Measurements from ENCODE around the gene ZNF205. TPM values are rescaled to one million over a fixed set of nuclear protein-coding genes. Genes with fewer than 3 reads are reported as not detected.

The ZNF205 gene
- total and polyA plus RNA-seq, 10 of the 15 experiments (the other 5 are each of a cell fraction or from before 2014, with no cell fraction given): 0.26 to 1.5 (median 0.78) TPM; not detected in 2

Small RNA genes within 50 kb of the gene (small RNA-seq; reads per million reads assigned to genes)
- 0.12 reads per million for gene RNU1-22P

Other genes starting within 250 kb of the ZNF205 start
Only the 7 nearest of the 22 such genes appear.
- 21.6 and 28.5 TPM in 2 replicates for gene THOC6, start 88.6 kb upstream of the ZNF205 start, total RNA-seq (2014; rRNA removed)
- gene THOC6, start 88.6 kb upstream of the ZNF205 start, total RNA-seq (2014; rRNA removed; fragmentation: Illumina TruSeq; extraction: Trizol): 15.1 and 15.9 TPM in 2 replicates
- 31.6 and 33.1 TPM in 2 replicates for gene THOC6, start 88.6 kb upstream of the ZNF205 start, total RNA-seq (2021)
- gene THOC6, start 88.6 kb upstream of the ZNF205 start, polyA plus RNA-seq (2011; rRNA removed): 15.5 and 27.3 TPM in 2 replicates
- 4.8 and 14.3 TPM in 2 replicates for gene THOC6, start 88.6 kb upstream of the ZNF205 start, polyA plus RNA-seq (2014; fragmentation: Illumina TruSeq; extraction: Trizol)
- 1 to 10 TPM; 1.0 to 2.4 TPM for gene THOC6, start 88.6 kb upstream of the ZNF205 start, polyA plus RNA-seq (2014; fragmentation: Nextera tagmentation; extraction: Ambion mirVana)
- gene THOC6, start 88.6 kb upstream of the ZNF205 start, polyA plus RNA-seq (2014; rRNA removed): 31.7 and 35.2 TPM in 2 replicates
- 10 to 100 TPM; 53.7 to 54.4 TPM for gene THOC6, start 88.6 kb upstream of the ZNF205 start, polyA plus RNA-seq (2016; fragmentation: Nextera tagmentation; extraction: Ambion mirVana)
- not detected in 2 replicates for gene BICDL2, start 75.6 kb upstream of the ZNF205 start, total RNA-seq (2014; rRNA removed)
- gene BICDL2, start 75.6 kb upstream of the ZNF205 start, total RNA-seq (2014; rRNA removed; fragmentation: Illumina TruSeq; extraction: Trizol): not detected in 2 replicates
- not detected in 2 replicates for gene BICDL2, start 75.6 kb upstream of the ZNF205 start, total RNA-seq (2021)
- not detected in 2 replicates for gene BICDL2, start 75.6 kb upstream of the ZNF205 start, polyA plus RNA-seq (2011; rRNA removed)
- gene BICDL2, start 75.6 kb upstream of the ZNF205 start, polyA plus RNA-seq (2014; fragmentation: Illumina TruSeq; extraction: Trizol): not detected in 2 replicates
- not detected for gene BICDL2, start 75.6 kb upstream of the ZNF205 start, polyA plus RNA-seq (2014; fragmentation: Nextera tagmentation; extraction: Ambion mirVana)
- gene BICDL2, start 75.6 kb upstream of the ZNF205 start, polyA plus RNA-seq (2014; rRNA removed): not detected in 2 replicates
- not detected for gene BICDL2, start 75.6 kb upstream of the ZNF205 start, polyA plus RNA-seq (2016; fragmentation: Nextera tagmentation; extraction: Ambion mirVana)
- 0.11 and 0.33 TPM in 2 replicates for gene MMP25, start 66.0 kb upstream of the ZNF205 start, total RNA-seq (2014; rRNA removed)
- gene MMP25, start 66.0 kb upstream of the ZNF205 start, total RNA-seq (2014; rRNA removed; fragmentation: Illumina TruSeq; extraction: Trizol): 0.18 and 0.31 TPM in 2 replicates
- 0.31 and 0.35 TPM in 2 replicates for gene MMP25, start 66.0 kb upstream of the ZNF205 start, total RNA-seq (2021)
- gene MMP25, start 66.0 kb upstream of the ZNF205 start, polyA plus RNA-seq (2011; rRNA removed): 0.01 and 0.03 TPM in 2 replicates
- 0.06 TPM in 1 of 2 replicates, not detected in the other for gene MMP25, start 66.0 kb upstream of the ZNF205 start, polyA plus RNA-seq (2014; fragmentation: Illumina TruSeq; extraction: Trizol)
- under 1 TPM in 1 of 2 experiments, not detected in 1; 0.04 TPM for gene MMP25, start 66.0 kb upstream of the ZNF205 start, polyA plus RNA-seq (2014; fragmentation: Nextera tagmentation; extraction: Ambion mirVana)
- gene MMP25, start 66.0 kb upstream of the ZNF205 start, polyA plus RNA-seq (2014; rRNA removed): 0.35 and 0.39 TPM in 2 replicates
- gene MMP25, start 66.0 kb upstream of the ZNF205 start, polyA plus RNA-seq (2016; fragmentation: Nextera tagmentation; extraction: Ambion mirVana): under 1 TPM; 0.13 to 0.36 TPM
- gene IL32, start 46.9 kb upstream of the ZNF205 start, total RNA-seq (2014; rRNA removed): 61.5 and 70.0 TPM in 2 replicates
- gene IL32, start 46.9 kb upstream of the ZNF205 start, total RNA-seq (2014; rRNA removed; fragmentation: Illumina TruSeq; extraction: Trizol): 25.8 and 27.0 TPM in 2 replicates
- 69.5 and 72.6 TPM in 2 replicates for gene IL32, start 46.9 kb upstream of the ZNF205 start, total RNA-seq (2021)
- gene IL32, start 46.9 kb upstream of the ZNF205 start, polyA plus RNA-seq (2011; rRNA removed): 92.5 and 122 TPM in 2 replicates
- gene IL32, start 46.9 kb upstream of the ZNF205 start, polyA plus RNA-seq (2014; fragmentation: Illumina TruSeq; extraction: Trizol): 30.5 and 54.4 TPM in 2 replicates
- 10 to 100 TPM; 44.8 to 49.3 TPM for gene IL32, start 46.9 kb upstream of the ZNF205 start, polyA plus RNA-seq (2014; fragmentation: Nextera tagmentation; extraction: Ambion mirVana)
- gene IL32, start 46.9 kb upstream of the ZNF205 start, polyA plus RNA-seq (2014; rRNA removed): 74.1 and 82.0 TPM in 2 replicates
- gene IL32, start 46.9 kb upstream of the ZNF205 start, polyA plus RNA-seq (2016; fragmentation: Nextera tagmentation; extraction: Ambion mirVana): 10 to 100 TPM; 51.1 to 57.2 TPM
- 0.06 TPM in 1 of 2 replicates, not detected in the other for gene ZSCAN10, start 13.3 kb upstream of the ZNF205 start, total RNA-seq (2014; rRNA removed)
- gene ZSCAN10, start 13.3 kb upstream of the ZNF205 start, total RNA-seq (2014; rRNA removed; fragmentation: Illumina TruSeq; extraction: Trizol): not detected in 2 replicates
- not detected in 2 replicates for gene ZSCAN10, start 13.3 kb upstream of the ZNF205 start, total RNA-seq (2021)
- gene ZSCAN10, start 13.3 kb upstream of the ZNF205 start, polyA plus RNA-seq (2011; rRNA removed): not detected in 2 replicates
- gene ZSCAN10, start 13.3 kb upstream of the ZNF205 start, polyA plus RNA-seq (2014; fragmentation: Illumina TruSeq; extraction: Trizol): not detected in 2 replicates
- gene ZSCAN10, start 13.3 kb upstream of the ZNF205 start, polyA plus RNA-seq (2014; fragmentation: Nextera tagmentation; extraction: Ambion mirVana): not detected
- 0.06 TPM in 1 of 2 replicates, not detected in the other for gene ZSCAN10, start 13.3 kb upstream of the ZNF205 start, polyA plus RNA-seq (2014; rRNA removed)
- gene ZSCAN10, start 13.3 kb upstream of the ZNF205 start, polyA plus RNA-seq (2016; fragmentation: Nextera tagmentation; extraction: Ambion mirVana): under 1 TPM in 1 of 2 experiments, not detected in 1; 0.33 TPM
- gene ZNF213, start 22.4 kb downstream of the ZNF205 start, total RNA-seq (2014; rRNA removed): 1.1 TPM in 2 replicates
- 0.83 and 1.2 TPM in 2 replicates for gene ZNF213, start 22.4 kb downstream of the ZNF205 start, total RNA-seq (2014; rRNA removed; fragmentation: Illumina TruSeq; extraction: Trizol)
- gene ZNF213, start 22.4 kb downstream of the ZNF205 start, total RNA-seq (2021): 7.2 and 9.4 TPM in 2 replicates
- 0.13 and 0.53 TPM in 2 replicates for gene ZNF213, start 22.4 kb downstream of the ZNF205 start, polyA plus RNA-seq (2011; rRNA removed)
- 0.22 and 0.91 TPM in 2 replicates for gene ZNF213, start 22.4 kb downstream of the ZNF205 start, polyA plus RNA-seq (2014; fragmentation: Illumina TruSeq; extraction: Trizol)
- under 1 TPM; 0.55 to 0.58 TPM for gene ZNF213, start 22.4 kb downstream of the ZNF205 start, polyA plus RNA-seq (2014; fragmentation: Nextera tagmentation; extraction: Ambion mirVana)
- 3.1 and 3.2 TPM in 2 replicates for gene ZNF213, start 22.4 kb downstream of the ZNF205 start, polyA plus RNA-seq (2014; rRNA removed)
- gene ZNF213, start 22.4 kb downstream of the ZNF205 start, polyA plus RNA-seq (2016; fragmentation: Nextera tagmentation; extraction: Ambion mirVana): 1 to 10 TPM; 3.4 to 4.8 TPM
- not detected in 2 replicates for gene OR1F1, start 75.6 kb downstream of the ZNF205 start, total RNA-seq (2014; rRNA removed)
- not detected in 2 replicates for gene OR1F1, start 75.6 kb downstream of the ZNF205 start, total RNA-seq (2014; rRNA removed; fragmentation: Illumina TruSeq; extraction: Trizol)
- gene OR1F1, start 75.6 kb downstream of the ZNF205 start, total RNA-seq (2021): not detected in 2 replicates
- 0.12 TPM in 1 of 2 replicates, not detected in the other for gene OR1F1, start 75.6 kb downstream of the ZNF205 start, polyA plus RNA-seq (2011; rRNA removed)
- 0.10 TPM in 1 of 2 replicates, not detected in the other for gene OR1F1, start 75.6 kb downstream of the ZNF205 start, polyA plus RNA-seq (2014; fragmentation: Illumina TruSeq; extraction: Trizol)
- not detected for gene OR1F1, start 75.6 kb downstream of the ZNF205 start, polyA plus RNA-seq (2014; fragmentation: Nextera tagmentation; extraction: Ambion mirVana)
- gene OR1F1, start 75.6 kb downstream of the ZNF205 start, polyA plus RNA-seq (2014; rRNA removed): 0.14 TPM in 1 of 2 replicates, not detected in the other
- not detected for gene OR1F1, start 75.6 kb downstream of the ZNF205 start, polyA plus RNA-seq (2016; fragmentation: Nextera tagmentation; extraction: Ambion mirVana)

Measured in GM12878 (cell line).